Left renal cortex interstitium (tissue), 4 donors: Measurements from ENCODE around the gene BPIFA2. TPM values are rescaled to one million over a fixed set of nuclear protein-coding genes. Genes with fewer than 3 reads are reported as not detected.

Experiments used
- DNase-seq, 4 donors: peaks; one replicate each; pipeline ENCODE4 v3.0.0-alpha.2; 2013; ENCODE audit warnings: low read depth in 4 of 4, low spot score in 2 of 4, missing footprints in 1 of 4
- polyA plus RNA-seq, 4 donors: library from polyadenylated mRNA; unstranded; fragments of 120-200 nt; gene quantifications; one replicate each; pipeline ENCODE4 v1.2.1, GENCODE V29; 2013; ENCODE audit not compliant: insufficient read length in 4 of 4

Gene BPIFA2
- polyA plus RNA-seq, 4 donors, result not detected

DNA sequence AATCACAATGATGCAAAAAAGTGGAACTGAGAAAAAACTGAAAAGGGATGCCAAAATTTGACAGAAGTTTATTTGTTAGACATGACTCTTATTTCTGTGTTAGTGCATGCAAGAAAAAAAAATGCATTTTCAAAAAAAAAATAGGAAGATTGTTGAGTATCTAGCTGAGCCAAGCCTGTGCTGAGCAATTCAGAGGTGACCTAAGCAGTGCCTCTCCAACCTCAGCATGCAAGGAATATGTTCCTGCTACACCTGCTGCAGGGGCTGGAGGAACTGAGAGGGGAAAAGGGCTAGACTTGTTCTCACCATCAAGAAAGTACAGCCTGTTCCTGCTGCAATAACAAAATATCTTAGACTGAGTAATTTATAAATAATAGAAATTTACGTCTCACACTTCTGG, 24.0 kb downstream of the BPIFA2 start:
- DNase-seq, result no peak

DNA sequence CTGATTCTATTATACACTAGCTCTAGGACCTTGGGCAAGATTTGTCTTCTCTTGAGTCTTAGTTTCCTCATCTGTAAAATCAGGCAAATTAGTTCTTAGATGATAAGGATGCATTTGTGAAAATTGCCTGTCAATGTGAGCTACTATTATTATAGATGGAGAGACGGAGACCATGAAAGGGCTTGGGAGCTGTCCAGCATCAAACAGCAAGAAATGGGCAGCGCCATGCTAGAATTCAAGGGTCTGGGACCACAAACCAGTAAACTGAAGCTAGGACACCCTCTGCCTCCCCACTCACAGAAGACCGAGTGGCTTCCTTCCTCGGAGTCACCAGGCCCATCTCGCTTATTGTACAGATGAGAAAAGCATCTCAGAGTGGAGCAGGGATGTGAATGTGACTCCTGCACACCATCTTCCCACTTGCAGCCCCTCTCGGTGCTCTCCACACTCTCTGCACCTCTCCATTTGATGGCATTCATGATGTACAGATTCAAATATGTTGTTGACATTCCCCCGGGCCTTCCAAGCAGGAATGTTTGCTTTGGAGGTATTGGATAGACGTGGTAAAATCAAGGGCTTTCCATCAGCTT, 25.0 kb downstream of the BPIFA2 start:
- DNase-seq, result peak in 2 of 4 donors; percentile 2 to 12

DNA sequence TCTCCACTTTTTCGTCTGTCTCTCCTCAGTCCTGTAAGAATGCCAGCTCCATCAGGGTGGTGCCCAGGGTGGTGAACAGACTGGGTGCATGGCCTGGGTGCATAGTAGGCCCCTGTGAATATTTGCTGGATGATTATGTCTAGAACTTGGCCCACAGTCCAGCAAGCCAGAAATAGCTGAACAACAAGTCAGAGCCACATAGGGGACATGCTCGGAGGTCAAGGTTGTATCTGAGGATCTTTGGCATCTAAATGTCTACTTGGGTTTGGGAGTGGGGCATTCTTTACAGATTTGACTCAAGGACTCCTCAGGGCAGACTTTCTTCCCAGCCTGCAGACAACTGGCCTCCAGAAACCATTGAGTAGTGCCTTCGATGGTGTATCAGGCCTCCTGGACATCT, 31.1 kb downstream of the BPIFA2 start:
- no peak for DNase-seq

DNA sequence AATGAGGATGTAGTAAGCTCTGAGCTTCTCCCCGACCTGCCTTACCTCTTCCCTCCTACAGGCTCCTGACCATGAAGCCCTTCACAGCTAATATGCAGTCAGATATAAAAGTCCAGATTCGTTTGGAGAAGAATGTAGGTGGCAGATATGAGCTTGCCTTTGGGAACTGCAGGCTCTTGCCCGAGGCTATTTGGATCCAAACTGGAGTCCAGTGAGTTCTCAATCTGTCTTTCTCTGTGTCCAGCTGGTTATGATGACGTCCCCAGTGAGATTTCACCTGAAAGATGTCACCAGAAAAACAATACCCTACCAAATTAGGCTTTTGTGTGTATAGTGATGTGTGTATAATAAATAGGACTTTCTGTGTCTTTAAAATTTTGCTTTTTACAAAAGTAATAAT, 34.5 kb downstream of the BPIFA2 start:
- DNase-seq, result no peak

DNA sequence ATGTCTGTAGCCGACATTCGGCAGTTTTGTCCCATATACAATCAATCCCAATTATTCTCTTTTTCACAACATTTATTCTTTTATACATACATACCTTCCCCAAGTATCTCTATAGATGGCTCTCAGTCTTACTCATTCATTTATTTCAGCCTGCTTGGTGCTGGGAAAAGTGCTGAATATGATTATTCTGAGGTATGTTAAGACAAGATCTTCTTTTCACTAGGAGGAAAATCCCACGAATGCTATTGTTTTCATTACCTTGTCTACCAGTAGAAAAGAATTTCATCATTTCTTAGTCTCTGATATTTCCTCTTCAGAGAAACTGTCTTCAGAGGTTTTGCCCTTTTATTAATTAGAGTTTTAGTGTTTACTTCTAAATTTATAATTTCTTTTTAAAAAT, 35.5 kb downstream of the BPIFA2 start:
- no peak for DNase-seq

DNA sequence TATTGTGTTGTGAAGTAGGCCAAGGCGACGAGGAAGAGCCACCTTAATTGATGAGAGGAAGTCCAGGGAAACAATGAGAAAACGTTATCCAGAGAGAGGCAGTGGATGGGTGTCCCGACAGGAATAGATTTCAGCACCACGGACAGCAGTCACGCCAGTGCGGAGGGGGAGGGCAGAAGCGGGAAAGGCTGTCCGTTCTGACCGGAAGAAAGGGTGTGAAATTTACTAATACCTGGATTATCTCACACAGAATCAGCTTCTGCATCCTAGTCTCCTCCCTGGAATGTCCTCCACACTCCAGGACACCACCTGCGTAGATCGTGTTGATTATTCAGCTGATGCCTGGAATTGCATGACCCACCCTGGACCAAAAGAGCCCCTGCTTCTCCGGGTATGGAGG, 41.8 kb downstream of the BPIFA2 start:
- peak; percentile 39 to 75 (median 61) for DNase-seq

DNA sequence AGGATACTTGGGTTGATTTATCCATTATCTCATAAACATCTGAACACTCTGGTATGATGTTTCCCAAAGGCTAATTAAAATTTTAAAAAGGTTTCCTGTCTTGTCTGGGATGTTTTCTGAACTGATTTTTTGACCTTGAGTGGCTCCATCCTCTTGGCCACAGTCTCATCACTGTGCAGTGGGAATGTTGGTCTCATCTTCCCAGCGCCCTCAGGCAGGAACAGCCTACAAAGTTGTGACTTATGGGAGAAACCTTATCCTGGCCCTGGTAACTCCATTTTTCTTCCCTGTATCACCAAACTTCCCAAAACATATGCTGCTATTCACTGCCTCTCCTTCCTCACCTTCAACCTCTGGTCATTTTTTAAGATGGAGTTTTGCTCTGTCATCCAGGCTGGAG, 42.4 kb downstream of the BPIFA2 start:
- DNase-seq, result no peak

DNA sequence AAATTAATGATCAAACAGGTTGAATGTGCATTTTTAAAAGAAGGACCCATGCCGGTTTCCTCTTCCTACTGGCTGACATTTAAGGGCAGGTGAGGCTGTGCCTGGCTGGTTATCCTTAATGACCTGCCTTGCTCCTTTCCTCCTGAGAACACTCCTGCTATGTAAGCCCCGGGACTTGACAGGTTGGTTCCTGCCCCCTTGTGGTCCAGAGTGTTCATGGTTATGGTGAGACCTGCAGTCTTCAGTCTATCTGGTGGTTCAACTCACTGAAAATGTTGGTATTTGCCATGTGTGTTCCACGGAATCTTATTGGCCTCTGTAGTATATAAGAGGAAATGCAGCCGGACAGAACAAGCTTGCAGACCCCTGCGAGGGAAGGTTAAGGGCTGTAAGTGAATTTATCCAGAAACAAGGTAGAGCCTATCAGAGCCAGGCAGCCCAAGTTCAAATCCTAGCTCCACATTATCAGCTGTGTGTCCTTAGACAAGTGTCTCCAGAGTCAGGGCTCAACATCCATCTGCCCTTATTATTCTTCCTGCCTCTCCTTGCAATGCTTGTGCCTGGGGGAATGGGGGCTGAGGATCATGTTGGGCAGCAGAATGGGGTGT, 44.0 kb downstream of the BPIFA2 start:
- peak in 3 of 4 donors; percentile 5 to 39 (median 11) for DNase-seq

DNA sequence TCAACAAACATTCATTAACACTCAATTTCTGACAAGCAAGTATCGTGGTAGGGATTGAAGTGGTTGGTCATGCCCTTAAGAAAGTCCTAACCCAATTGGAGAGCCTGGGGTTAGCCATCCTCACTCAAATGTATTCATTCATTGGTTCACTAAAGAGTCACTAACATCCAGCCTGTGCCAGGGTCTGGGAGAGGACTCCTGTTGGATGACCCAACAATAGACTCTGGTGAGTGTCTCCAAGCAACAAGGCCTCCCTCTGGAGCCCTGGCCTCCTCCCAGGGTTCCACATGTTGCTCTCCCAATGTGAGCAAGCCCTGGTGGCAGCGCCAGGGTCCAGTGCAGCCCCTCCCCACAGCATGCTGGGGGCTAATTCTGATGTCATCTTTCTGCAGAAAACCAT, 49.1 kb downstream of the BPIFA2 start, which contains the start of gene BPIFA3:
Gene BPIFA3 (plus strand): TSS at position 301 of the 400 bp plus-strand sequence. CDS start 185 bp downstream, outside the sequence.
- no peak for DNase-seq

DNA sequence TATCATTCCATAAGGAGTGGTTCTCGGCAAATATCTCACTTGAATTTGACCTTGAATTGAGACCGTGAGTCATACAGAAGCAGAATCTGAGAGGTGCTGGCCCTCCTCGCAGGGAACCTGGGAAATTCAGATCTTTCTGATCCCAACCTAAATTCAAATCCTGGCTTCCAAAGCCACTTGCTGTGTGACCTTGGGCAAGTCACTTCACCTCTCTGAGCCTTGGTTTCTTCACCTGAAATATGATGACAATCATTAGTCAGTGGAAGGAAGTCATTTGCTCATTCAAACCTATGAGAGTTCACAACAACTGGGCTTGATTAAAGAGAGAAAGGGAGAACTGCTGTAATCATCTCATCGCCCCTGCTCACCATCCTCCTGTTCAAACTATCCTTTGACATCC, 56.4 kb downstream of the BPIFA2 start:
- no peak for DNase-seq

DNA sequence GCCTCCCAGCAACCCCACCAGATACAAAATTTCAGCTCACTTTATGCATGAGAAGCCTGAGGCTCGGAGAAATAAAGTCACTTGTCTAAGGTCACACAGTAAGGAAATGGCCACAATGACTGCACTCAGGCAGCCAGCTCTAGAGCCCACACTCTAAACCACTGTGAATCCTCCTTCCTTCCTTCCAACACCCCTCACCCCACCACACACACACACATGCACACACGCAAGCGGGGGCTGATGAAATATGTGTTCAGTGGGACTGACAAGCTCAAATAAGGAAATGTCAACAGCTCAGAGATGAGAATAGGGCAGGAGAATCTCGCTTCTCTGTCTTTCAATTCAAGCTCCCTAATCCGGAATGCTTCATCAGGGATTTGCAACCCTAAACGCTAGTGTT, 61.9 kb downstream of the BPIFA2 start:
- DNase-seq, result no peak

Other genes starting within 250 kb of the BPIFA2 start
- gene SUN5, start 163.7 kb upstream of the BPIFA2 start, polyA plus RNA-seq, result not detected
- gene BPIFB2, start 160.5 kb upstream of the BPIFA2 start, polyA plus RNA-seq, result not detected
- gene BPIFB6, start 136.5 kb upstream of the BPIFA2 start, polyA plus RNA-seq, result not detected
- not detected for gene BPIFB3, start 114.3 kb upstream of the BPIFA2 start, polyA plus RNA-seq
- not detected for gene BPIFB4, start 88.5 kb upstream of the BPIFA2 start, polyA plus RNA-seq
- not detected for gene BPIFA3, start 49.2 kb downstream of the BPIFA2 start, polyA plus RNA-seq
- gene BPIFA1, start 67.8 kb downstream of the BPIFA2 start, polyA plus RNA-seq, result not detected
- gene BPIFB1, start 115.1 kb downstream of the BPIFA2 start, polyA plus RNA-seq, result under 1 TPM in 1 of 4 donors, not detected in 3; 0.13 TPM
- gene CDK5RAP1, start 233.4 kb downstream of the BPIFA2 start, polyA plus RNA-seq, result 10 to 100 TPM; 26.6 to 44.1 (median 35.1) TPM